WTC11 (cell line): ENCODE data around the gene SCNN1B. TPM values are rescaled to one million over a fixed set of nuclear protein-coding genes. Genes with fewer than 3 reads are reported as not detected.
A peak's percentile ranks its signal among the peaks of the same experiment; 100 is the strongest.

Experiments used
- ATAC-seq: fragments of 200-7000 bp; cut with Tn5 transposase; 2 replicates; pipeline ENCODE4 v1.10.0; 2021; ENCODE audit warnings: mild to moderate bottlenecking, moderate library complexity
- CTCF ChIA-PET: fragments of 300-600 bp; sonication (Branson Sonifier 250); formaldehyde crosslinking; loops from one replicate; lab custom pipeline; 2021; ENCODE audit warnings: antibody characterized with exemption; lab: Charles Lee
- POLR2A ChIA-PET: fragments of 350-600 bp; sonication (Branson Sonifier 250); formaldehyde crosslinking; loops from one replicate; lab custom pipeline; 2021; ENCODE audit warnings: antibody characterized with exemption; lab: Charles Lee
- DNase-seq: peaks from one replicate; pipeline ENCODE4 v3.0.0; 2021; ENCODE audit warnings: low spot score
- H3K27ac Mint-ChIP-seq: 2 replicates; pipeline ENCODE4 v1.8.0; 2021; ENCODE audit warnings: mixed read lengths
- H3K27me3 Mint-ChIP-seq: 2 replicates; pipeline ENCODE4 v1.8.0; 2021; ENCODE audit warnings: low read depth, mild to moderate bottlenecking, moderate library complexity, mixed read lengths
- H3K36me3 Mint-ChIP-seq: 2 replicates; pipeline ENCODE4 v1.8.0; 2021; ENCODE audit warnings: mixed read lengths
- H3K4me1 Mint-ChIP-seq: 2 replicates; pipeline ENCODE4 v1.8.0; 2022; ENCODE audit warnings: mixed read lengths
- H3K4me3 Mint-ChIP-seq: 2 replicates; pipeline ENCODE4 v1.8.0; 2021; ENCODE audit warnings: mild to moderate bottlenecking, moderate library complexity, mixed read lengths
- H3K9me3 Mint-ChIP-seq: 2 replicates; pipeline ENCODE4 v1.8.0; 2021; ENCODE audit warnings: mixed read lengths
- ATF3 ChIP-seq: sonication (generic); formaldehyde crosslinking; conservative IDR thresholded peaks from 2 replicates; pipeline ENCODE4 v1.8.1; 2022; ENCODE audit warnings: mild to moderate bottlenecking, missing genetic modification reagents
- CREM ChIP-seq: sonication (generic); formaldehyde crosslinking; IDR thresholded peaks from 2 replicates; pipeline ENCODE4 v1.8.1; 2022; ENCODE audit warnings: mild to moderate bottlenecking, missing genetic modification reagents, moderate library complexity
- CTCF ChIP-seq: fragments of 200-600 bp; IDR thresholded peaks from 2 replicates; pipeline ENCODE4 v1.8.0; 2022; ENCODE audit warnings: antibody characterized with exemption
- E2F4 ChIP-seq: sonication (generic); formaldehyde crosslinking; IDR thresholded peaks from 2 replicates; pipeline ENCODE4 v1.8.1; 2022; ENCODE audit warnings: low read depth, mild to moderate bottlenecking, moderate library complexity, missing genetic modification reagents, borderline replicate concordance
- EMX1 ChIP-seq: fragments of 250-450 bp; sonication (Bioruptor Pico); IDR thresholded peaks from 2 replicates; pipeline ENCODE4 v1.8.0; 2021; ENCODE audit warnings: mild to moderate bottlenecking
- RELA ChIP-seq: sonication (generic); formaldehyde crosslinking; IDR thresholded peaks from 2 replicates; pipeline ENCODE4 v1.8.1; 2022; ENCODE audit warnings: missing genetic modification reagents, mild to moderate bottlenecking, borderline replicate concordance
- SMAD4 ChIP-seq: sonication (generic); formaldehyde crosslinking; IDR thresholded peaks from 2 replicates; pipeline ENCODE4 v1.8.0; 2022; ENCODE audit warnings: mild to moderate bottlenecking, missing genetic modification reagents
- SP1 ChIP-seq: sonication (generic); formaldehyde crosslinking; conservative IDR thresholded peaks from 2 replicates; pipeline ENCODE4 v1.8.1; 2022; ENCODE audit warnings: missing genetic modification reagents
- ZNF138 ChIP-seq: sonication (generic); formaldehyde crosslinking; conservative IDR thresholded peaks from 2 replicates; pipeline ENCODE4 v1.8.1; 2022; ENCODE audit warnings: mild to moderate bottlenecking, moderate library complexity, missing genetic modification reagents
- ZNF396 ChIP-seq: fragments of 250-450 bp; sonication (Bioruptor Pico); IDR thresholded peaks from 2 replicates; pipeline ENCODE4 v1.8.0; 2021; ENCODE audit warnings: mild to moderate bottlenecking, moderate library complexity, borderline replicate concordance
- total RNA-seq: library from RNA; stranded (reverse); gene quantifications from 3 replicates; pipeline ENCODE4 v1.2.3, GENCODE V29; 2021
- TF ChIP-seq, protein P1 (sequence below): sonication (generic); formaldehyde crosslinking; IDR thresholded peaks from 2 replicates; pipeline ENCODE4 v1.8.1; 2022; ENCODE audit warnings: missing genetic modification reagents, borderline replicate concordance
- TF ChIP-seq, protein P2 (sequence below): sonication (generic); formaldehyde crosslinking; IDR thresholded peaks from 2 replicates; pipeline ENCODE4 v1.8.0; 2023; ENCODE audit warnings: missing genetic modification reagents

The SCNN1B gene
- total RNA-seq, 1 experiment from 2014 or later, result 4.8 TPM

GRCh38 chr16:23339787-23340186 is 37.7 kb downstream of the SCNN1B start:
- Mint-ChIP-seq H3K4me1 (peaks cover 21% of the 10 kb centered on the region), H3K27ac (no peak overlapping the region), H3K36me3 (no peaks in the 10 kb centered on the region), H3K9me3 (peaks cover 3% of the 10 kb centered on the region; the same call in 1 of the 2 replicates), H3K27me3 (no peaks in the 10 kb centered on the region), H3K4me3 (no peak overlapping the region)
- DNase-seq, result no peak
- ChIA-PET POLR2A (no interaction called here), CTCF (interaction anchor here (0.6 to 1.3 kb wide), 2 partner anchors 9 to 47 kb away, joined by 3 to 4 read pairs; no protein-coding TSS in a partner anchor)
- no peak for ATAC-seq
- TF ChIP-seq ZNF396, result no peak

GRCh38 chr16:23342083-23342640 is 40.1 kb downstream of the SCNN1B start:
- Mint-ChIP-seq H3K27ac (no peak overlapping the region), H3K36me3 (no peaks in the 10 kb centered on the region), H3K27me3 (no peaks in the 10 kb centered on the region; the same call in 1 of the 2 replicates), H3K4me1 (peaks cover 22% of the 10 kb centered on the region), H3K4me3 (no peak overlapping the region), H3K9me3 (peaks cover 3% of the 10 kb centered on the region; the same call in 1 of the 2 replicates)
- DNase-seq, result no peak
- ATAC-seq, result no peak
- ChIA-PET CTCF (interaction anchor here (0.6 kb wide), 1 partner anchor 36 kb away, joined by 3 read pairs; no protein-coding TSS in a partner anchor), POLR2A (interaction anchor here (0.5 kb wide), 1 partner anchor 70 kb away, joined by 8 read pairs; no protein-coding TSS in a partner anchor)
- TF ChIP-seq CREM (no peak), CTCF (no peak), EMX1 (CRISPR knock-in tag) (no peak), ATF3 (CRISPR knock-in tag) (no peak), RELA (CRISPR knock-in tag) (no peak), E2F4 (CRISPR knock-in tag) (no peak)

- H3K27ac Mint-ChIP-seq, result peak overlapping the region; percentile 29; the same call in 1 of the 2 replicates
- TF ChIP-seq, protein P1, sequence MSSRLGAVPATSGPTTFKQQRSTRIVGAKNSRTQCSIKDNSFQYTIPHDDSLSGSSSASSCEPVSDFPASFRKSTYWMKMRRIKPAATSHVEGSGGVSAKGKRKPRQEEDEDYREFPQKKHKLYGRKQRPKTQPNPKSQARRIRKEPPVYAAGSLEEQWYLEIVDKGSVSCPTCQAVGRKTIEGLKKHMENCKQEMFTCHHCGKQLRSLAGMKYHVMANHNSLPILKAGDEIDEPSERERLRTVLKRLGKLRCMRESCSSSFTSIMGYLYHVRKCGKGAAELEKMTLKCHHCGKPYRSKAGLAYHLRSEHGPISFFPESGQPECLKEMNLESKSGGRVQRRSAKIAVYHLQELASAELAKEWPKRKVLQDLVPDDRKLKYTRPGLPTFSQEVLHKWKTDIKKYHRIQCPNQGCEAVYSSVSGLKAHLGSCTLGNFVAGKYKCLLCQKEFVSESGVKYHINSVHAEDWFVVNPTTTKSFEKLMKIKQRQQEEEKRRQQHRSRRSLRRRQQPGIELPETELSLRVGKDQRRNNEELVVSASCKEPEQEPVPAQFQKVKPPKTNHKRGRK, result peak; percentile 73; the same call in 1 of the 2 replicates
- TF ChIP-seq EMX1 (CRISPR knock-in tag), result 0 out of 2 replicates have a peak, but pooled peaks have one; percentile 26
- TF ChIP-seq ZNF138 (CRISPR knock-in tag), result no peak
- peaks cover 3% of the 10 kb centered on the region; the same call in 1 of the 2 replicates for H3K9me3 Mint-ChIP-seq
- peak; percentile 74 for ATAC-seq
- no peak overlapping the region for H3K4me3 Mint-ChIP-seq
- ChIA-PET CTCF (interaction anchor here (1.5 to 1.6 kb wide), 2 partner anchors 12 to 92 kb away, joined by 5 to 6 read pairs; no protein-coding TSS in a partner anchor), POLR2A (no interaction called here)
- H3K4me1 Mint-ChIP-seq, result peaks cover 22% of the 10 kb centered on the region
- DNase-seq, result no peak
- H3K27me3 Mint-ChIP-seq, result no peaks in the 10 kb centered on the region; the same call in 1 of the 2 replicates
- no peaks in the 10 kb centered on the region for H3K36me3 Mint-ChIP-seq
These were observed 41.8 kb downstream of the SCNN1B start for GRCh38 chr16:23343643-23344612.

GRCh38 chr16:23345237-23345636 is 43.1 kb downstream of the SCNN1B start:
- Mint-ChIP-seq H3K27ac (no peak overlapping the region), H3K36me3 (no peaks in the 10 kb centered on the region), H3K4me1 (peaks cover 22% of the 10 kb centered on the region), H3K27me3 (no peaks in the 10 kb centered on the region; the same call in 1 of the 2 replicates), H3K9me3 (peaks cover 3% of the 10 kb centered on the region; the same call in 1 of the 2 replicates), H3K4me3 (no peak overlapping the region)
- TF ChIP-seq, protein P2, sequence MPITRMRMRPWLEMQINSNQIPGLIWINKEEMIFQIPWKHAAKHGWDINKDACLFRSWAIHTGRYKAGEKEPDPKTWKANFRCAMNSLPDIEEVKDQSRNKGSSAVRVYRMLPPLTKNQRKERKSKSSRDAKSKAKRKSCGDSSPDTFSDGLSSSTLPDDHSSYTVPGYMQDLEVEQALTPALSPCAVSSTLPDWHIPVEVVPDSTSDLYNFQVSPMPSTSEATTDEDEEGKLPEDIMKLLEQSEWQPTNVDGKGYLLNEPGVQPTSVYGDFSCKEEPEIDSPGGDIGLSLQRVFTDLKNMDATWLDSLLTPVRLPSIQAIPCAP (CRISPR knock-in tag), result no peak
- TF ChIP-seq SP1 (CRISPR knock-in tag) (no peak), SMAD4 (CRISPR knock-in tag) (no peak)
- POLR2A ChIA-PET, result no interaction called here
- ATAC-seq (no peak), DNase-seq (no peak)
- CTCF ChIA-PET, result interaction anchor here (0.7 to 2.9 kb wide), 2 partner anchors 89 to 90 kb away, joined by 3 to 14 read pairs; no protein-coding TSS in a partner anchor
